DND-41 (cell line): ENCODE measurements around the gene SALL4.

ENCODE experiments used
- EZH2 ChIP-seq: IDR thresholded peaks from 3 replicates; pipeline ENCODE4 v1.6.1; 2012; ENCODE audit warnings: borderline replicate concordance, low read depth, mild to moderate bottlenecking, moderate library complexity, low read length, inconsistent platforms; ENCODE audit not compliant: severe bottlenecking
- TF ChIP-seq, protein P1 (sequence below): IDR thresholded peaks from 2 replicates; pipeline ENCODE4 v1.5.1; 2012; ENCODE audit warnings: borderline replicate concordance, low read length, moderate library complexity, mild to moderate bottlenecking; ENCODE audit not compliant: poor library complexity, severe bottlenecking; ENCODE audit errors: extremely low read depth

DNA sequence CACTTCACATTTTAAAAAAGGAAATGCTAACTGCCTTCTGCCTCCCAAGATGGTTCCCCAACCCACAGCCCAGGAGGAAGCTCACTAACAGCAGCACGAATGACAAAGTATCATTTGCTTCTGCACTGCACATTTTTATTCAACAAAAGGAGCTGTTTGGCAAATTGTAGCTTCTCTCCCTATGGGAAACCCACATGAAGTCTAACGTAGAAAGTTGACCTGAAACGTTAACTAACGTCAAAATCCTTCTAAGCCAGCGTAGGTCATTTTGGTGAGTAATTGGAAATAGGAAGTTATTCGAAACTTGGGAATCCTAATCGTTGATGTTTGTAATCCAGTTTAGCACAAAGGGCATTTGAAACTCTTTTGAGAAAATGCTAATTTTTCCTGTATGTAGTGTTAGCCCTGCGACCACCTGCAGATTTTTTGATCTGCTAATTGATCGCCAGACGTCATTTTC lies 2.9 kb downstream of the SALL4 start:
- TF ChIP-seq, protein P1, sequence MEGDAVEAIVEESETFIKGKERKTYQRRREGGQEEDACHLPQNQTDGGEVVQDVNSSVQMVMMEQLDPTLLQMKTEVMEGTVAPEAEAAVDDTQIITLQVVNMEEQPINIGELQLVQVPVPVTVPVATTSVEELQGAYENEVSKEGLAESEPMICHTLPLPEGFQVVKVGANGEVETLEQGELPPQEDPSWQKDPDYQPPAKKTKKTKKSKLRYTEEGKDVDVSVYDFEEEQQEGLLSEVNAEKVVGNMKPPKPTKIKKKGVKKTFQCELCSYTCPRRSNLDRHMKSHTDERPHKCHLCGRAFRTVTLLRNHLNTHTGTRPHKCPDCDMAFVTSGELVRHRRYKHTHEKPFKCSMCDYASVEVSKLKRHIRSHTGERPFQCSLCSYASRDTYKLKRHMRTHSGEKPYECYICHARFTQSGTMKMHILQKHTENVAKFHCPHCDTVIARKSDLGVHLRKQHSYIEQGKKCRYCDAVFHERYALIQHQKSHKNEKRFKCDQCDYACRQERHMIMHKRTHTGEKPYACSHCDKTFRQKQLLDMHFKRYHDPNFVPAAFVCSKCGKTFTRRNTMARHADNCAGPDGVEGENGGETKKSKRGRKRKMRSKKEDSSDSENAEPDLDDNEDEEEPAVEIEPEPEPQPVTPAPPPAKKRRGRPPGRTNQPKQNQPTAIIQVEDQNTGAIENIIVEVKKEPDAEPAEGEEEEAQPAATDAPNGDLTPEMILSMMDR, result no peak
- no peak for TF ChIP-seq EZH2
